HEK293T (cell line): Measurements from ENCODE around the gene TDRD9.

Source experiments
- ELF4 ChIP-seq: fragments of 450-650 bp; IDR thresholded peaks from 2 replicates; pipeline ENCODE4 v1.6.1; 2017; ENCODE audit warnings: antibody characterized with exemption
- SP1 ChIP-seq: fragments of 450-650 bp; IDR thresholded peaks from 2 replicates; pipeline ENCODE4 v1.6.1; 2017
- TARDBP ChIP-seq: fragments of 450-650 bp; IDR thresholded peaks from 2 replicates; pipeline ENCODE4 v1.6.1; 2016

DNA sequence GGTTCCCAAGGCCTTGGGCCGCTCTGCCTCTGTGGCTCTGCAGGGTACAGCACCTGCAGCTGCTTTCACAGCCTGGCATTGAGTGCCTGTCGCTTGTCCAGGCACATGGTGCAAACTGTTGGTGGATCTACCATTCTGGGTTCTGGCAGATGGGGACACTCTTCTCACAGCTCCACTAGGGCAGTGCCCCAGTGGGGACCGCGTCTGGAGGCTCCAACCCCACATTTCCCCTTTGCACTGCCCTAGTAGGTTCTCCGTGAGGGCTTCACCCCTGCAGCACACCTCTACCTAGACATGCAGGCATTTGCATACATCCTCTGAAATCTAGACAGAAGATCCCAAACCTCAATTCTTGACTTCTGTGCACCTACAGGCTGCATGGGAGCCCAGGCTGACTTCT is 138.0 kb downstream of the TDRD9 start:
- no peak for TF ChIP-seq TARDBP
- no peak for TF ChIP-seq ELF4
- TF ChIP-seq SP1, result no peak
